ENCODE results near the gene NPAS3. TPM values are rescaled to one million over a fixed set of nuclear protein-coding genes. Genes with fewer than 3 reads are reported as not detected.

The NPAS3 gene
- total RNA-seq, 3 donors from 2014 or later = 0.96 to 4.0 (median 2.0) TPM

- H3K4me3 ChIP-seq = no peak overlapping the region
- H3K27ac ChIP-seq = no peak overlapping the region
- H3K27me3 ChIP-seq = no peaks in the 10 kb centered on the region
- TF ChIP-seq, protein P1, sequence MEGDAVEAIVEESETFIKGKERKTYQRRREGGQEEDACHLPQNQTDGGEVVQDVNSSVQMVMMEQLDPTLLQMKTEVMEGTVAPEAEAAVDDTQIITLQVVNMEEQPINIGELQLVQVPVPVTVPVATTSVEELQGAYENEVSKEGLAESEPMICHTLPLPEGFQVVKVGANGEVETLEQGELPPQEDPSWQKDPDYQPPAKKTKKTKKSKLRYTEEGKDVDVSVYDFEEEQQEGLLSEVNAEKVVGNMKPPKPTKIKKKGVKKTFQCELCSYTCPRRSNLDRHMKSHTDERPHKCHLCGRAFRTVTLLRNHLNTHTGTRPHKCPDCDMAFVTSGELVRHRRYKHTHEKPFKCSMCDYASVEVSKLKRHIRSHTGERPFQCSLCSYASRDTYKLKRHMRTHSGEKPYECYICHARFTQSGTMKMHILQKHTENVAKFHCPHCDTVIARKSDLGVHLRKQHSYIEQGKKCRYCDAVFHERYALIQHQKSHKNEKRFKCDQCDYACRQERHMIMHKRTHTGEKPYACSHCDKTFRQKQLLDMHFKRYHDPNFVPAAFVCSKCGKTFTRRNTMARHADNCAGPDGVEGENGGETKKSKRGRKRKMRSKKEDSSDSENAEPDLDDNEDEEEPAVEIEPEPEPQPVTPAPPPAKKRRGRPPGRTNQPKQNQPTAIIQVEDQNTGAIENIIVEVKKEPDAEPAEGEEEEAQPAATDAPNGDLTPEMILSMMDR (IDR thresholded peaks at IDR 0.05) = no peak
- TF ChIP-seq POLR2AphosphoS5 (IDR thresholded peaks at IDR 0.05) = no peak
- no peak for TF ChIP-seq POLR2A (IDR thresholded peaks at IDR 0.05)
- H3K36me3 ChIP-seq = no peaks in the 10 kb centered on the region
- intact Hi-C loops (cut with DNase I; ENCODE audit: low total_unique reads) = no loop called here
- H3K4me1 ChIP-seq = no peaks in the 10 kb centered on the region
- no peak for DNase-seq (ENCODE audit: low spot score in 2 of 2)
- H3K9me3 ChIP-seq = no peaks in the 10 kb centered on the region
These were observed 248.0 kb downstream of the NPAS3 start for GRCh38 chr14:33186656-33187055.

GRCh38 chr14:33188880-33189279, 250.2 kb downstream of the NPAS3 start:
- DNase-seq (ENCODE audit: low spot score in 2 of 2) = no peak
- no peak overlapping the region for H3K27ac ChIP-seq
- intact Hi-C loops (cut with DNase I; ENCODE audit: low total_unique reads) = no loop called here
- H3K4me1 ChIP-seq = no peaks in the 10 kb centered on the region
- H3K4me3 ChIP-seq = no peak overlapping the region
- H3K36me3 ChIP-seq = no peaks in the 10 kb centered on the region
- TF ChIP-seq POLR2A (IDR thresholded peaks at IDR 0.05) = no peak
- TF ChIP-seq, protein P1 (IDR thresholded peaks at IDR 0.05) = no peak
- no peak for TF ChIP-seq POLR2AphosphoS5 (IDR thresholded peaks at IDR 0.05)
- H3K9me3 ChIP-seq = no peaks in the 10 kb centered on the region
- H3K27me3 ChIP-seq = no peaks in the 10 kb centered on the region

GRCh38 chr14:33191855-33192254, 253.2 kb downstream of the NPAS3 start:
- Histone ChIP-seq H3K27ac (no peak overlapping the region), H3K27me3 (no peaks in the 10 kb centered on the region), H3K9me3 (no peaks in the 10 kb centered on the region), H3K36me3 (no peaks in the 10 kb centered on the region), H3K4me3 (no peak overlapping the region), H3K4me1 (no peaks in the 10 kb centered on the region)
- TF ChIP-seq, protein P1 (IDR thresholded peaks at IDR 0.05) = no peak
- TF ChIP-seq POLR2AphosphoS5 (IDR thresholded peaks at IDR 0.05) (no peak), POLR2A (IDR thresholded peaks at IDR 0.05) (no peak)
- intact Hi-C loops (cut with DNase I; ENCODE audit: low total_unique reads) = no loop called here
- no peak for DNase-seq (ENCODE audit: low spot score in 2 of 2)

GRCh38 chr14:33194551-33194950, 255.9 kb downstream of the NPAS3 start:
- H3K27ac ChIP-seq = no peak overlapping the region

GRCh38 chr14:33198684-33199083, 260.0 kb downstream of the NPAS3 start:
- intact Hi-C loops (cut with DNase I; ENCODE audit: low total_unique reads) = no loop called here
- no peak overlapping the region for H3K27ac ChIP-seq
- H3K9me3 ChIP-seq = no peaks in the 10 kb centered on the region
- H3K27me3 ChIP-seq = no peaks in the 10 kb centered on the region
- no peak for DNase-seq (ENCODE audit: low spot score in 2 of 2)
- TF ChIP-seq POLR2A (IDR thresholded peaks at IDR 0.05) = no peak
- H3K4me3 ChIP-seq = no peak overlapping the region
- H3K4me1 ChIP-seq = no peaks in the 10 kb centered on the region
- H3K36me3 ChIP-seq = no peaks in the 10 kb centered on the region

More at GRCh38 chr14:33194551-33194950, 255.9 kb downstream of the NPAS3 start:
- intact Hi-C loops (cut with DNase I; ENCODE audit: low total_unique reads) = no loop called here
- Histone ChIP-seq H3K27me3 (no peaks in the 10 kb centered on the region), H3K36me3 (no peaks in the 10 kb centered on the region), H3K4me1 (no peaks in the 10 kb centered on the region), H3K4me3 (no peak overlapping the region), H3K9me3 (no peaks in the 10 kb centered on the region)
- TF ChIP-seq POLR2AphosphoS5 (IDR thresholded peaks at IDR 0.05) = no peak
- TF ChIP-seq POLR2A (IDR thresholded peaks at IDR 0.05) = no peak
- TF ChIP-seq, protein P1 (IDR thresholded peaks at IDR 0.05) = no peak
- DNase-seq (ENCODE audit: low spot score in 2 of 2) = no peak

DNA sequence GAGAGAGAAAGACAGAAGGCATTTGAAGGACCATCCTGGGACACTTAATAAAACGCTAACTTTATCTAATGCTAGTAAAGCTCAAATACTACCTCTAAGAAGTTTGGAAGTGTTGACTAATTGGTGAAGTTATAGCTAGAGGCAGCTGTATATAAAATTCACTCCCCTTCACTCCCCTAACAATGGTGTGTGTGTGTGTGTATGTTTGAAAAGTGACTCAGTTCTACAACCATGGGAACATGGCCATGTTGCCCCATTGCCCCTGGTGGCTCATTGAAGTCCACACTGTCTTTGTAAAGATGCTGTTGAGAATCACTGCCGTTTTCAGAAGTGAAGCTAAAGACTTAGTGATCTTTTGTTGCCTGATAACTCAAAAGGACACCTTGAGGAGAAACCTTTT, 262.4 kb downstream of the NPAS3 start:
- intact Hi-C loops (cut with DNase I; ENCODE audit: low total_unique reads) = no loop called here
- DNase-seq (ENCODE audit: low spot score in 2 of 2) = no peak
- TF ChIP-seq POLR2AphosphoS5 (IDR thresholded peaks at IDR 0.05) (no peak), POLR2A (IDR thresholded peaks at IDR 0.05) (no peak)
- TF ChIP-seq, protein P1 (IDR thresholded peaks at IDR 0.05) = no peak
- H3K9me3 ChIP-seq = no peaks in the 10 kb centered on the region
- no peaks in the 10 kb centered on the region for H3K27me3 ChIP-seq
- H3K4me3 ChIP-seq = no peak overlapping the region
- no peaks in the 10 kb centered on the region for H3K4me1 ChIP-seq
- H3K36me3 ChIP-seq = no peaks in the 10 kb centered on the region
- H3K27ac ChIP-seq = no peak overlapping the region

Measured in breast epithelium (tissue), 4 donors.